HepG2 (cell line): Measurements from ENCODE around the gene DRC3. TPM values are rescaled to one million over a fixed set of nuclear protein-coding genes. Genes with fewer than 3 reads are reported as not detected.

ENCODE experiments used
- BRCA1 ChIP-seq: sonication (generic); formaldehyde crosslinking; IDR thresholded peaks from 2 replicates; pipeline ENCODE4 v1.4.0; 2020; ENCODE audit warnings: missing genetic modification reagents
- CREB1 ChIP-seq, 2 experiments: fragments of 450-650 bp in 1 of 2; IDR thresholded peaks; 2 replicates each; pipeline ENCODE4 v1.6.1; 2016 to 2017; ENCODE audit warnings: control low read depth in 1 of 2, mild to moderate bottlenecking in 1 of 2, missing compliant biosample characterization in 1 of 2, missing genetic modification characterization in 1 of 2
- DRAP1 ChIP-seq: IDR thresholded peaks from 2 replicates; pipeline ENCODE4 v1.6.1; 2016; ENCODE audit warnings: missing genetic modification reagents, missing compliant biosample characterization
- FOSL2 ChIP-seq: sonication (generic); formaldehyde crosslinking; IDR thresholded peaks from 2 replicates; pipeline ENCODE4 v1.4.0; 2020; ENCODE audit warnings: missing genetic modification reagents
- FOXP1 ChIP-seq, 2 experiments: fragments of 450-650 bp in 1 of 2; IDR thresholded peaks; 2 replicates each; pipeline ENCODE4 v1.6.1; 2017 to 2018; ENCODE audit warnings: antibody characterized with exemption in 1 of 2
- GABPA ChIP-seq, 2 experiments: IDR thresholded peaks; 2 replicates each; pipeline ENCODE4 v1.6.1; 2011 to 2016; ENCODE audit warnings: low read depth in 2 of 2, low read length in 1 of 2, missing biosample characterization in 1 of 2, missing genetic modification characterization in 1 of 2
- HES4 ChIP-seq: sonication (generic); formaldehyde crosslinking; IDR thresholded peaks from 2 replicates; pipeline ENCODE4 v1.9.0; 2021; ENCODE audit warnings: mild to moderate bottlenecking, missing genetic modification reagents, borderline replicate concordance
- HMG20A ChIP-seq: IDR thresholded peaks from 2 replicates; pipeline ENCODE4 v1.6.1; 2016; ENCODE audit warnings: borderline replicate concordance
- HNF4G ChIP-seq, 2 experiments: sonication (generic) in 1 of 2; formaldehyde crosslinking in 1 of 2; IDR thresholded peaks; 2 replicates each; pipeline versions ENCODE4 v1.4.0 to v1.6.1; 2011 to 2020; ENCODE audit warnings: borderline replicate concordance in 2 of 2, low read depth in 2 of 2, mild to moderate bottlenecking in 2 of 2, low read length in 1 of 2, missing genetic modification reagents in 1 of 2, moderate library complexity in 1 of 2
- NFYC ChIP-seq: IDR thresholded peaks from 2 replicates; pipeline ENCODE4 v1.6.1; 2016; ENCODE audit warnings: missing genetic modification reagents, missing compliant biosample characterization
- NR2F2 ChIP-seq: IDR thresholded peaks from 2 replicates; pipeline ENCODE4 v1.6.1; 2012; ENCODE audit warnings: low read depth, inconsistent platforms, borderline replicate concordance
- POLR2G ChIP-seq: fragments of 200-400 bp; formaldehyde crosslinking; IDR thresholded peaks from 2 replicates; pipeline ENCODE4 v1.6.1; 2018; ENCODE audit warnings: mild to moderate bottlenecking, low read depth, low read length, moderate library complexity
- RBM22 ChIP-seq: fragments of 200-400 bp; formaldehyde crosslinking; optimal IDR thresholded peaks from 2 replicates; pipeline ENCODE3; 2017; ENCODE audit warnings: mild to moderate bottlenecking, low read length, moderate library complexity
- SP140L ChIP-seq: sonication (generic); formaldehyde crosslinking; IDR thresholded peaks from 2 replicates; pipeline ENCODE4 v1.4.0; 2020; ENCODE audit warnings: missing genetic modification reagents, borderline replicate concordance
- SP4 ChIP-seq: sonication (generic); formaldehyde crosslinking; IDR thresholded peaks from 2 replicates; pipeline ENCODE4 v1.8.1; 2023; ENCODE audit warnings: mild to moderate bottlenecking, missing genetic modification reagents
- THAP11 ChIP-seq: IDR thresholded peaks from 2 replicates; pipeline ENCODE4 v1.6.1; 2016; ENCODE audit warnings: missing biosample characterization, missing genetic modification reagents
- ZFX ChIP-seq: sonication (generic); formaldehyde crosslinking; IDR thresholded peaks from 2 replicates; pipeline ENCODE4 v1.4.0; 2020; ENCODE audit warnings: mild to moderate bottlenecking, low read depth, missing genetic modification reagents, moderate library complexity
- ZNF230 ChIP-seq: sonication (generic); formaldehyde crosslinking; IDR thresholded peaks from 2 replicates; pipeline ENCODE4 v1.4.0; 2020; ENCODE audit warnings: mild to moderate bottlenecking, missing genetic modification reagents
- ZNF451 ChIP-seq: sonication (generic); formaldehyde crosslinking; IDR thresholded peaks from 2 replicates; pipeline ENCODE4 v1.5.0; 2020; ENCODE audit warnings: mild to moderate bottlenecking, missing genetic modification reagents
- ZNF558 ChIP-seq: sonication (generic); formaldehyde crosslinking; IDR thresholded peaks from 2 replicates; pipeline ENCODE4 v1.9.0; 2022; ENCODE audit warnings: mild to moderate bottlenecking, missing genetic modification reagents, borderline replicate concordance
- ZNF572 ChIP-seq: sonication (generic); formaldehyde crosslinking; IDR thresholded peaks from 2 replicates; pipeline ENCODE4 v1.5.1; 2020; ENCODE audit warnings: mild to moderate bottlenecking, missing genetic modification reagents
- polyA plus RNA-seq, 8 experiments: library from polyadenylated mRNA; depleted of rRNA in 3 of 8; stranded (reverse) in 7 of 8; unstranded in 1 of 8; fragments of >200 nt; fragmentation: Illumina TruSeq in 4 of 8; extraction: Trizol in 4 of 8; gene quantifications; 2 replicates each; pipeline versions ENCODE4 v1.2.1 to v1.2.3, GENCODE V29; 2011 to 2016; ENCODE audit warnings: low read depth in 4 of 8, missing spikeins in 1 of 8, mixed read lengths in 1 of 8; ENCODE audit not compliant: insufficient read depth in 1 of 8
- total RNA-seq, 5 experiments: library from RNA; depleted of rRNA; stranded (reverse); fragments of >200 nt; fragmentation: Illumina TruSeq; extraction: Trizol; gene quantifications; 2 replicates each; pipeline ENCODE4 v1.2.3, GENCODE V29; 2016; ENCODE audit warnings: low read depth in 1 of 5
- TF ChIP-seq, protein P1 (sequence below): sonication (generic); formaldehyde crosslinking; IDR thresholded peaks from 2 replicates; pipeline ENCODE4 v1.4.0; 2020; ENCODE audit warnings: mild to moderate bottlenecking, missing genetic modification reagents, borderline replicate concordance
- TF ChIP-seq, protein P2 (sequence below): sonication (generic); formaldehyde crosslinking; IDR thresholded peaks from 2 replicates; pipeline ENCODE4 v1.8.0; 2022; ENCODE audit warnings: mild to moderate bottlenecking, missing genetic modification reagents, moderate library complexity

DRC3 gene
- total and polyA plus RNA-seq, 2 of the 13 experiments (the other 11 are each of a cell fraction or from before 2014, with no cell fraction given), result 0.53 to 0.87 TPM

GRCh38 chr17:17972126-17972951 is at the start of gene DRC3, which contains the start of gene TOM1L2 (continued):
- TF ChIP-seq, protein P1, sequence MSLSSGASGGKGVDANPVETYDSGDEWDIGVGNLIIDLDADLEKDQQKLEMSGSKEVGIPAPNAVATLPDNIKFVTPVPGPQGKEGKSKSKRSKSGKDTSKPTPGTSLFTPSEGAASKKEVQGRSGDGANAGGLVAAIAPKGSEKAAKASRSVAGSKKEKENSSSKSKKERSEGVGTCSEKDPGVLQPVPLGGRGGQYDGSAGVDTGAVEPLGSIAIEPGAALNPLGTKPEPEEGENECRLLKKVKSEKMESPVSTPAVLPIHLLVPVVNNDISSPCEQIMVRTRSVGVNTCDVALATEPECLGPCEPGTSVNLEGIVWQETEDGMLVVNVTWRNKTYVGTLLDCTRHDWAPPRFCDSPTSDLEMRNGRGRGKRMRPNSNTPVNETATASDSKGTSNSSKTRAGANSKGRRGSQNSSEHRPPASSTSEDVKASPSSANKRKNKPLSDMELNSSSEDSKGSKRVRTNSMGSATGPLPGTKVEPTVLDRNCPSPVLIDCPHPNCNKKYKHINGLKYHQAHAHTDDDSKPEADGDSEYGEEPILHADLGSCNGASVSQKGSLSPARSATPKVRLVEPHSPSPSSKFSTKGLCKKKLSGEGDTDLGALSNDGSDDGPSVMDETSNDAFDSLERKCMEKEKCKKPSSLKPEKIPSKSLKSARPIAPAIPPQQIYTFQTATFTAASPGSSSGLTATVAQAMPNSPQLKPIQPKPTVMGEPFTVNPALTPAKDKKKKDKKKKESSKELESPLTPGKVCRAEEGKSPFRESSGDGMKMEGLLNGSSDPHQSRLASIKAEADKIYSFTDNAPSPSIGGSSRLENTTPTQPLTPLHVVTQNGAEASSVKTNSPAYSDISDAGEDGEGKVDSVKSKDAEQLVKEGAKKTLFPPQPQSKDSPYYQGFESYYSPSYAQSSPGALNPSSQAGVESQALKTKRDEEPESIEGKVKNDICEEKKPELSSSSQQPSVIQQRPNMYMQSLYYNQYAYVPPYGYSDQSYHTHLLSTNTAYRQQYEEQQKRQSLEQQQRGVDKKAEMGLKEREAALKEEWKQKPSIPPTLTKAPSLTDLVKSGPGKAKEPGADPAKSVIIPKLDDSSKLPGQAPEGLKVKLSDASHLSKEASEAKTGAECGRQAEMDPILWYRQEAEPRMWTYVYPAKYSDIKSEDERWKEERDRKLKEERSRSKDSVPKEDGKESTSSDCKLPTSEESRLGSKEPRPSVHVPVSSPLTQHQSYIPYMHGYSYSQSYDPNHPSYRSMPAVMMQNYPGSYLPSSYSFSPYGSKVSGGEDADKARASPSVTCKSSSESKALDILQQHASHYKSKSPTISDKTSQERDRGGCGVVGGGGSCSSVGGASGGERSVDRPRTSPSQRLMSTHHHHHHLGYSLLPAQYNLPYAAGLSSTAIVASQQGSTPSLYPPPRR (CRISPR knock-in tag), result no peak
- TF ChIP-seq ZNF558 (CRISPR knock-in tag) (no peak), HMG20A (CRISPR knock-in tag) (no peak), FOXP1 (IDR thresholded peaks at IDR 0.05) (no peak; the same call in 1 of the 2 replicates), FOXP1 (CRISPR knock-in tag; IDR thresholded peaks at IDR 0.05) (no peak), HES4 (CRISPR knock-in tag) (no peak), BRCA1 (CRISPR knock-in tag) (no peak), ZNF451 (0 out of 2 replicates have a peak, but pooled peaks have one; percentile 60), DRAP1 (CRISPR knock-in tag) (no peak), GABPA (IDR thresholded peaks at IDR 0.05; ENCODE audit: low read depth, low read length) (peak; percentile 35), GABPA (CRISPR knock-in tag; IDR thresholded peaks at IDR 0.05; ENCODE audit: low read depth) (peak; percentile 86), ZNF230 (0 out of 2 replicates have a peak, but pooled peaks have one; percentile 23), SP140L (CRISPR knock-in tag) (no peak), NFYC (CRISPR knock-in tag) (peak; percentile 99), NR2F2 (no peak), CREB1 (IDR thresholded peaks at IDR 0.05) (peak; percentile 92), CREB1 (CRISPR knock-in tag; IDR thresholded peaks at IDR 0.05) (peak; percentile 94), HNF4G (IDR thresholded peaks at IDR 0.05; ENCODE audit: borderline replicate concordance, low read depth, low read length) (no peak), HNF4G (CRISPR knock-in tag; IDR thresholded peaks at IDR 0.05; ENCODE audit: borderline replicate concordance, low read depth) (no peak), ZFX (CRISPR knock-in tag) (peak; percentile 91), RBM22 (peak; percentile 90), POLR2G (peak; percentile 65; the same call in 1 of the 2 replicates), FOSL2 (CRISPR knock-in tag) (no peak), THAP11 (CRISPR knock-in tag) (peak; percentile 84), SP4 (peak; percentile 98), ZNF572 (CRISPR knock-in tag) (no peak)
- TF ChIP-seq, protein P2, sequence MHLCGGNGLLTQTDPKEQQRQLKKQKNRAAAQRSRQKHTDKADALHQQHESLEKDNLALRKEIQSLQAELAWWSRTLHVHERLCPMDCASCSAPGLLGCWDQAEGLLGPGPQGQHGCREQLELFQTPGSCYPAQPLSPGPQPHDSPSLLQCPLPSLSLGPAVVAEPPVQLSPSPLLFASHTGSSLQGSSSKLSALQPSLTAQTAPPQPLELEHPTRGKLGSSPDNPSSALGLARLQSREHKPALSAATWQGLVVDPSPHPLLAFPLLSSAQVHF (CRISPR knock-in tag), result no peak
